SK-N-SH (cell line): ENCODE results near the gene RBMS3. TPM values are rescaled to one million over a fixed set of nuclear protein-coding genes. Genes with fewer than 3 reads are reported as not detected.

Experiments
- CTCF ChIA-PET: fragments of 300-600, 350-600 bp; formaldehyde crosslinking; extraction: SDS; loops from one replicate; lab custom pipeline; 2021; lab: Yijun Ruan, JAX
- POLR2A ChIA-PET: fragments of 350-600 bp; sonication (Branson Sonifier 250); formaldehyde crosslinking; extraction: SDS; loops from one replicate; lab custom pipeline; 2020; ENCODE audit warnings: antibody characterized with exemption, inconsistent platforms; lab: Yijun Ruan, JAX
- DNase-seq: peaks from one replicate; pipeline ENCODE4 v3.0.0; 2012
- H2AFZ ChIP-seq: fragments of 200-600 bp; sonication (generic); 2 replicates; pipeline ENCODE4 v1.8.1; 2016; ENCODE audit warnings: antibody characterized with exemption, mild to moderate bottlenecking, low read depth
- H3F3A ChIP-seq: fragments of 200-600 bp; sonication (generic); replicated peaks from 2 replicates; pipeline ENCODE3; 2016; ENCODE audit warnings: antibody characterized with exemption, mild to moderate bottlenecking; ENCODE audit not compliant: insufficient read depth
- H3K27ac ChIP-seq, 2 experiments: fragments of 200-500 bp in 1 of 2; fragments of 200-600 bp in 1 of 2; sonication (Bioruptor generic) in 1 of 2; sonication (generic), shearing (Covaris generic) in 1 of 2; 2 replicates each; pipeline versions ENCODE4 v1.5.1 to v1.6.1; 2014 to 2016; ENCODE audit warnings: low read depth in 2 of 2, inconsistent platforms in 1 of 2, low read length in 1 of 2, mild to moderate bottlenecking in 1 of 2, mixed read lengths in 1 of 2
- H3K27me3 ChIP-seq: fragments of 200-600 bp; sonication (generic), shearing (Covaris generic); 2 replicates; pipeline ENCODE4 v1.6.1; 2016; ENCODE audit warnings: mixed run types; ENCODE audit not compliant: insufficient read depth
- H3K36me3 ChIP-seq, 2 experiments: fragments of 200-500 bp in 1 of 2; fragments of 200-600 bp in 1 of 2; sonication (Bioruptor generic) in 1 of 2; sonication (generic) in 1 of 2; replicated peaks in 1 of 2; 2 replicates each; pipeline versions ENCODE3 to v1.5.1; 2014 to 2016; ENCODE audit warnings: low read length in 1 of 2, mild to moderate bottlenecking in 1 of 2; ENCODE audit not compliant: insufficient read depth in 2 of 2, control insufficient read depth in 1 of 2
- H3K4me1 ChIP-seq, 2 experiments: fragments of 200-500 bp in 1 of 2; fragments of 200-600 bp in 1 of 2; sonication (Bioruptor generic) in 1 of 2; sonication (generic), shearing (Covaris generic) in 1 of 2; 2 replicates each; pipeline versions ENCODE4 v1.5.1 to v1.6.1; 2014 to 2016; ENCODE audit warnings: low read depth in 1 of 2, low read length in 1 of 2, mixed run types in 1 of 2; ENCODE audit not compliant: insufficient read depth in 2 of 2, control insufficient read depth in 1 of 2
- H3K4me2 ChIP-seq: fragments of 200-600 bp; sonication (generic), shearing (Covaris generic); 2 replicates; pipeline ENCODE4 v1.6.1; 2017; ENCODE audit warnings: mixed run types
- H3K4me3 ChIP-seq, 2 experiments: fragments of 200-500 bp in 1 of 2; fragments of 200-600 bp in 1 of 2; sonication (Bioruptor generic) in 1 of 2; sonication (generic), shearing (Covaris generic) in 1 of 2; 2 replicates each; pipeline versions ENCODE4 v1.5.1 to v1.8.1; 2014 to 2016; ENCODE audit warnings: low read depth in 2 of 2, inconsistent platforms in 1 of 2, low read length in 1 of 2, mild to moderate bottlenecking in 1 of 2, mixed read lengths in 1 of 2, moderate library complexity in 1 of 2
- H3K79me2 ChIP-seq: fragments of 200-600 bp; sonication (generic); 2 replicates; pipeline ENCODE4 v1.8.1; 2017; ENCODE audit warnings: mild to moderate bottlenecking; ENCODE audit not compliant: insufficient read depth
- H3K9ac ChIP-seq: fragments of 200-600 bp; sonication (generic); 2 replicates; pipeline ENCODE4 v1.6.1; 2017; ENCODE audit warnings: mixed run types
- H3K9me2 ChIP-seq: fragments of 200-600 bp; sonication (generic); 2 replicates; pipeline ENCODE4 v1.6.1; 2017; ENCODE audit warnings: mixed run types
- H3K9me3 ChIP-seq: fragments of 200-600 bp; sonication (generic); 2 replicates; pipeline ENCODE4 v1.6.1; 2017; ENCODE audit warnings: mixed run types, mild to moderate bottlenecking, moderate library complexity
- H4K20me1 ChIP-seq: fragments of 200-600 bp; sonication (generic); 2 replicates; pipeline ENCODE4 v1.6.1; 2017; ENCODE audit warnings: mild to moderate bottlenecking, mixed run types; ENCODE audit not compliant: insufficient read depth
- CHD2 ChIP-seq: fragments of 150-350 bp; IDR thresholded peaks from 2 replicates; pipeline ENCODE4 v1.6.1; 2018; ENCODE audit warnings: low read length; ENCODE audit not compliant: partially characterized antibody
- CTCF ChIP-seq: fragments of 200-600 bp; sonication (generic); IDR thresholded peaks from 2 replicates; pipeline ENCODE4 v1.6.1; 2017; ENCODE audit warnings: antibody characterized with exemption, mild to moderate bottlenecking, moderate library complexity
- FOXM1 ChIP-seq: IDR thresholded peaks from 2 replicates; pipeline ENCODE4 v1.4.0; 2012; ENCODE audit warnings: low read depth, mild to moderate bottlenecking
- GABPA ChIP-seq: IDR thresholded peaks from 2 replicates; pipeline ENCODE4 v1.4.0; 2012; ENCODE audit warnings: low read depth, mild to moderate bottlenecking
- IRF3 ChIP-seq: fragments of 150-350 bp; IDR thresholded peaks from 2 replicates; pipeline ENCODE4 v1.6.1; 2016; ENCODE audit warnings: mild to moderate bottlenecking, low read depth, low read length
- NFIC ChIP-seq: IDR thresholded peaks from 2 replicates; pipeline ENCODE4 v1.4.0; 2012; ENCODE audit warnings: borderline replicate concordance
- NRF1 ChIP-seq: IDR thresholded peaks from 2 replicates; pipeline ENCODE4 v1.6.1; 2012; ENCODE audit warnings: low read depth, mild to moderate bottlenecking, low read length
- PBX3 ChIP-seq: IDR thresholded peaks from 2 replicates; pipeline ENCODE4; 2012
- POLR2AphosphoS5 ChIP-seq: IDR thresholded peaks from 2 replicates; pipeline ENCODE4 v1.6.1; 2012; ENCODE audit warnings: low read depth, low read length
- RAD21 ChIP-seq: IDR thresholded peaks from 2 replicates; pipeline ENCODE4 v1.6.1; 2012; ENCODE audit warnings: mild to moderate bottlenecking, low read length
- RCOR1 ChIP-seq: fragments of 150-350 bp; IDR thresholded peaks from 2 replicates; pipeline ENCODE4 v1.6.1; 2017; ENCODE audit warnings: antibody characterized with exemption, low read length
- RFX5 ChIP-seq: IDR thresholded peaks from 2 replicates; pipeline ENCODE4 v1.6.1; 2012; ENCODE audit warnings: mild to moderate bottlenecking, improper control_type of control experiment, low read length
- SIN3A ChIP-seq: IDR thresholded peaks from 2 replicates; pipeline ENCODE4 v1.6.1; 2012; ENCODE audit warnings: low read depth, mild to moderate bottlenecking, low read length, moderate library complexity, borderline replicate concordance
- USF2 ChIP-seq: fragments of 150-350 bp; IDR thresholded peaks from 2 replicates; pipeline ENCODE4 v1.6.1; 2017; ENCODE audit warnings: antibody characterized with exemption, low read length, low read depth, borderline replicate concordance
- WGBS: methylation state at CpG from one replicate; pipeline ENCODE4 v1.1.6; 2017; ENCODE audit warnings: low lambda C conversion rate; 5-methylcytosine and 5-hydroxymethylcytosine counted together
- polyA plus RNA-seq, 3 experiments: library from polyadenylated mRNA; depleted of rRNA; stranded (reverse); fragments of >200 nt; gene quantifications; 2 replicates each; pipeline ENCODE4 v1.2.3, GENCODE V29; 2012

RBMS3 gene
- polyA plus RNA-seq, 1 of the 3 experiments (the other 2 are of a cell fraction): 8.2 TPM

- no peak for TF ChIP-seq USF2
- TF ChIP-seq FOXM1: no peak
- TF ChIP-seq NRF1: no peak
- TF ChIP-seq IRF3: no peak
- TF ChIP-seq NFIC: no peak
- no peak for TF ChIP-seq SIN3A
- TF ChIP-seq RCOR1: no peak
- TF ChIP-seq CHD2: no peak
- TF ChIP-seq RAD21: no peak
- 0 out of 2 replicates have a peak, but pooled peaks have one; percentile 12 for TF ChIP-seq POLR2AphosphoS5
Observed at GRCh38 chr3:29627136-29628117, 346.6 kb downstream of the RBMS3 start (continued).

- ChIA-PET POLR2A (no interaction called here), CTCF (interaction anchor here (1.5 kb wide), 1 partner anchor 484 kb away, joined by 3 read pairs; no protein-coding TSS in a partner anchor)
- Histone ChIP-seq H3K4me3 (no peak overlapping the region), H2AFZ (no peak overlapping the region), H3K4me2 (no peak overlapping the region), H3K27me3 (no peaks in the 10 kb centered on the region), H3K36me3 (peaks cover 4 to 8% of the 10 kb centered on the region in 2 experiments), H3K9ac (no peak overlapping the region), H3K79me2 (peaks cover 11% of the 10 kb centered on the region; the same call in 1 of the 2 replicates), H3K4me1 (peaks cover 7 to 14% of the 10 kb centered on the region in 2 experiments; a peak in 3 of 4 replicates), H3K27ac (peak overlapping the region in 1 of 2 experiments; percentile 82; a peak in 2 of 4 replicates), H3K9me3 (no peaks in the 10 kb centered on the region), H3K9me2 (no peaks in the 10 kb centered on the region), H3F3A (no peaks in the 10 kb centered on the region), H4K20me1 (no peaks in the 10 kb centered on the region; the same call in 1 of the 2 replicates)
- no peak for DNase-seq
- TF ChIP-seq GABPA: no peak
- no peak for TF ChIP-seq POLR2AphosphoS5
- no peak for TF ChIP-seq RFX5
- TF ChIP-seq PBX3: no peak
- no peak for TF ChIP-seq CTCF
- no peak for TF ChIP-seq NRF1
- 42% methylated on average over 2 of the region's 2 CpGs for WGBS
Observed at GRCh38 chr3:29628795-29629194, 347.9 kb downstream of the RBMS3 start.
